Epithelial cell of esophagus (primary cell): Measurements from ENCODE around the gene XRCC5.

Experiments
- DNase-seq: peaks from one replicate; pipeline ENCODE4 v3.0.0; 2010; ENCODE audit warnings: low read depth
- H3K4me3 ChIP-seq: 2 replicates; pipeline ENCODE4 v1.5.1; 2011; ENCODE audit warnings: mild to moderate bottlenecking, low read length, control low read depth
- CTCF ChIP-seq: IDR thresholded peaks from 2 replicates; pipeline ENCODE4 v1.5.1; 2011; ENCODE audit warnings: low read depth, mild to moderate bottlenecking, low read length, control low read depth, inconsistent platforms; ENCODE audit not compliant: insufficient read depth; ENCODE audit errors: missing control alignments

The XRCC5 gene

GRCh38 chr2:216071111-216071851, 37.9 kb upstream of the XRCC5 start:
- no peak for TF ChIP-seq CTCF
- no peak overlapping the region for H3K4me3 ChIP-seq
- DNase-seq: no peak

- TF ChIP-seq CTCF: no peak
- no peak for DNase-seq
- H3K4me3 ChIP-seq: no peak overlapping the region
Observed at GRCh38 chr2:216072473-216072872, 36.7 kb upstream of the XRCC5 start.

- DNase-seq: no peak
- TF ChIP-seq CTCF: no peak
- no peak overlapping the region for H3K4me3 ChIP-seq
Observed at GRCh38 chr2:216073773-216074172, 35.4 kb upstream of the XRCC5 start.

GRCh38 chr2:216074380-216074779, 34.8 kb upstream of the XRCC5 start:
- DNase-seq: no peak
- H3K4me3 ChIP-seq: no peak overlapping the region
- TF ChIP-seq CTCF: no peak

- no peak for DNase-seq
- H3K4me3 ChIP-seq: no peak overlapping the region
- no peak for TF ChIP-seq CTCF
Observed at GRCh38 chr2:216074794-216075193, 34.4 kb upstream of the XRCC5 start.

GRCh38 chr2:216075510-216076485, 33.4 kb upstream of the XRCC5 start:
- no peak for DNase-seq
- no peak for TF ChIP-seq CTCF
- no peak overlapping the region for H3K4me3 ChIP-seq
